Germinal center (tissue), 1 donor: Measurements from ENCODE around the gene RORC.

ENCODE experiments used
- DNase-seq: peaks from one replicate; pipeline ENCODE4 v3.0.0; 2012; ENCODE audit warnings: mixed read lengths, low spot score

The RORC gene

GRCh38 chr1:151825751-151826660 is 5.6 kb downstream of the RORC start:
- no peak for DNase-seq

- no peak for DNase-seq
Measured at GRCh38 chr1:151825204-151825603, 6.4 kb downstream of the RORC start.

- no peak for DNase-seq
Measured at GRCh38 chr1:151823175-151823574, 8.4 kb downstream of the RORC start.

GRCh38 chr1:151822404-151822803 is 9.2 kb downstream of the RORC start:
- no peak for DNase-seq

GRCh38 chr1:151820940-151821339 is 10.7 kb downstream of the RORC start:
- no peak for DNase-seq

- DNase-seq: no peak
Measured at GRCh38 chr1:151819976-151820623, 11.5 kb downstream of the RORC start.

- DNase-seq: no peak
Measured at GRCh38 chr1:151819227-151819835, 12.3 kb downstream of the RORC start.

- no peak for DNase-seq
Measured at GRCh38 chr1:151817353-151817730, 14.3 kb downstream of the RORC start.

GRCh38 chr1:151816548-151817352 is 14.9 kb downstream of the RORC start:
- DNase-seq: no peak

- no peak for DNase-seq
Measured at GRCh38 chr1:151815716-151816327, 15.8 kb downstream of the RORC start.

- no peak for DNase-seq
Measured at GRCh38 chr1:151814971-151815545, 16.5 kb downstream of the RORC start.

GRCh38 chr1:151814426-151814825 is 17.2 kb downstream of the RORC start:
- no peak for DNase-seq

- no peak for DNase-seq
Measured at GRCh38 chr1:151813271-151813977, 18.2 kb downstream of the RORC start.

- DNase-seq: no peak
Measured at GRCh38 chr1:151811181-151811580, 20.4 kb downstream of the RORC start.

GRCh38 chr1:151809985-151810556 is 21.5 kb downstream of the RORC start:
- DNase-seq: no peak

GRCh38 chr1:151809290-151809984 is 22.2 kb downstream of the RORC start:
- no peak for DNase-seq

- DNase-seq: no peak
Measured at GRCh38 chr1:151807766-151808165, 23.8 kb downstream of the RORC start.

- DNase-seq: no peak
Measured at GRCh38 chr1:151807131-151807530, 24.5 kb downstream of the RORC start.

- no peak for DNase-seq
Measured at GRCh38 chr1:151806170-151806569, 25.4 kb downstream of the RORC start.
